ENCODE data around the gene SSR2.

DNA sequence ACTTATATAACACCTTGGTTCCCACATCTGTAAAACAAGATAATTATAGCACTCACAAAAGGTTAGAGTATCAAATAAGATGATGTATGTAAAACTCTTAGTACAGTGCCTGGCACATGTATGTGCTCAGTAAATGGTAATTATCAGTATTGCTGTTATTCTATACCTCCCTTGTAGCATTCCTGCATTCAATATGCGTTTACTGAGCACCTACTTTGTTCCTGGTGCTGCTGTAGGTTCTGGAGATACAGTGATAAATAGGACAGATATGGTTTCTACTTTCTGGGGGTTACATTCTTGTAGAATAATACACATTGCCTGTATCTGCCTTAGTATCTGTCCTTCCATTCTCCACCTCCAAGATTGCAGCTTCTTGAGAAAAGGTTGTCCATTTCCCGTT is 1.2 kb upstream of the SSR2 start:
- TF ChIP-seq, protein P1, sequence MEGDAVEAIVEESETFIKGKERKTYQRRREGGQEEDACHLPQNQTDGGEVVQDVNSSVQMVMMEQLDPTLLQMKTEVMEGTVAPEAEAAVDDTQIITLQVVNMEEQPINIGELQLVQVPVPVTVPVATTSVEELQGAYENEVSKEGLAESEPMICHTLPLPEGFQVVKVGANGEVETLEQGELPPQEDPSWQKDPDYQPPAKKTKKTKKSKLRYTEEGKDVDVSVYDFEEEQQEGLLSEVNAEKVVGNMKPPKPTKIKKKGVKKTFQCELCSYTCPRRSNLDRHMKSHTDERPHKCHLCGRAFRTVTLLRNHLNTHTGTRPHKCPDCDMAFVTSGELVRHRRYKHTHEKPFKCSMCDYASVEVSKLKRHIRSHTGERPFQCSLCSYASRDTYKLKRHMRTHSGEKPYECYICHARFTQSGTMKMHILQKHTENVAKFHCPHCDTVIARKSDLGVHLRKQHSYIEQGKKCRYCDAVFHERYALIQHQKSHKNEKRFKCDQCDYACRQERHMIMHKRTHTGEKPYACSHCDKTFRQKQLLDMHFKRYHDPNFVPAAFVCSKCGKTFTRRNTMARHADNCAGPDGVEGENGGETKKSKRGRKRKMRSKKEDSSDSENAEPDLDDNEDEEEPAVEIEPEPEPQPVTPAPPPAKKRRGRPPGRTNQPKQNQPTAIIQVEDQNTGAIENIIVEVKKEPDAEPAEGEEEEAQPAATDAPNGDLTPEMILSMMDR (conservative IDR thresholded peaks at IDR 0.05 in 1 of 2, IDR thresholded peaks at IDR 0.05 in 1 of 2; ENCODE audit: extremely low read depth in 1 of 2, insufficient read depth in 1 of 2, low read depth in 1 of 2, low read length in 2 of 2), result no peak
- no peak for TF ChIP-seq EZH2 (IDR thresholded peaks at IDR 0.05; ENCODE audit: borderline replicate concordance, low read length)
